ENCODE measurements around the gene CDH20.

GRCh38 chr18:61333746-61334490, 688 bp downstream of the CDH20 start:
- no peak for TF ChIP-seq POLR2A (IDR thresholded peaks at IDR 0.05; ENCODE audit: low read length)
- no peak for TF ChIP-seq GATA1 (IDR thresholded peaks at IDR 0.05; ENCODE audit: low read depth, low read length)
